HepG2 (cell line): Measurements from ENCODE around the gene AMDHD1. TPM values are rescaled to one million over a fixed set of nuclear protein-coding genes. Genes with fewer than 3 reads are reported as not detected.
A peak's percentile ranks its signal among the peaks of the same experiment; 100 is the strongest.

Source experiments
- AHDC1 ChIP-seq: sonication (generic); formaldehyde crosslinking; IDR thresholded peaks from 2 replicates; pipeline ENCODE4 v1.5.1; 2020; ENCODE audit warnings: mild to moderate bottlenecking, missing genetic modification reagents, borderline replicate concordance
- IKZF5 ChIP-seq: IDR thresholded peaks from 2 replicates; pipeline ENCODE4 v1.6.1; 2018; ENCODE audit warnings: missing genetic modification reagents, mild to moderate bottlenecking, missing compliant biosample characterization
- IRF2 ChIP-seq: IDR thresholded peaks from 2 replicates; pipeline ENCODE4 v1.6.1; 2018; ENCODE audit warnings: missing genetic modification reagents, missing compliant biosample characterization
- MBD4 ChIP-seq: IDR thresholded peaks from 2 replicates; pipeline ENCODE4 v1.6.1; 2012; ENCODE audit warnings: low read length, inconsistent platforms, borderline replicate concordance
- RARA ChIP-seq: IDR thresholded peaks from 2 replicates; pipeline ENCODE4 v1.6.1; 2016; ENCODE audit warnings: missing genetic modification reagents, missing compliant biosample characterization
- TAF1 ChIP-seq: sonication (generic); formaldehyde crosslinking; IDR thresholded peaks from 2 replicates; pipeline ENCODE4 v1.4.0; 2020; ENCODE audit warnings: missing genetic modification reagents
- ZBTB2 ChIP-seq: sonication (generic); formaldehyde crosslinking; IDR thresholded peaks from 2 replicates; pipeline ENCODE4 v1.8.0; 2022; ENCODE audit warnings: low read depth, missing genetic modification reagents
- ZBTB20 ChIP-seq: sonication (generic); formaldehyde crosslinking; IDR thresholded peaks from 2 replicates; pipeline ENCODE4 v1.8.1; 2023; ENCODE audit warnings: missing genetic modification reagents, low read depth, mild to moderate bottlenecking, borderline replicate concordance
- ZNF20 ChIP-seq: sonication (generic); formaldehyde crosslinking; IDR thresholded peaks from 2 replicates; pipeline ENCODE4 v1.4.0; 2020; ENCODE audit warnings: mild to moderate bottlenecking, moderate library complexity, missing genetic modification reagents
- ZNF232 ChIP-seq: sonication (generic); formaldehyde crosslinking; IDR thresholded peaks from 2 replicates; pipeline ENCODE4 v1.4.0; 2020; ENCODE audit warnings: missing genetic modification reagents, borderline replicate concordance
- ZNF503 ChIP-seq: sonication (generic); formaldehyde crosslinking; IDR thresholded peaks from 2 replicates; pipeline ENCODE4 v1.4.0; 2020; ENCODE audit warnings: missing genetic modification reagents
- ZNF562 ChIP-seq: sonication (generic); formaldehyde crosslinking; IDR thresholded peaks from 2 replicates; pipeline ENCODE4 v1.8.0; 2022; ENCODE audit warnings: missing genetic modification reagents, borderline replicate concordance
- ZNF572 ChIP-seq: sonication (generic); formaldehyde crosslinking; IDR thresholded peaks from 2 replicates; pipeline ENCODE4 v1.5.1; 2020; ENCODE audit warnings: mild to moderate bottlenecking, missing genetic modification reagents
- ZNF652 ChIP-seq: IDR thresholded peaks from 2 replicates; pipeline ENCODE4 v1.6.1; 2016; ENCODE audit warnings: low read depth, borderline replicate concordance
- ZNF772 ChIP-seq: sonication (generic); formaldehyde crosslinking; IDR thresholded peaks from 2 replicates; pipeline ENCODE4 v1.5.0; 2020; ENCODE audit warnings: mild to moderate bottlenecking, missing genetic modification reagents
- ZNF788 ChIP-seq: sonication (generic); formaldehyde crosslinking; IDR thresholded peaks from 2 replicates; pipeline ENCODE4 v1.5.0; 2020; ENCODE audit warnings: mild to moderate bottlenecking, missing genetic modification reagents, borderline replicate concordance
- polyA plus RNA-seq, 8 experiments: library from polyadenylated mRNA; depleted of rRNA in 3 of 8; stranded (reverse) in 7 of 8; unstranded in 1 of 8; fragments of >200 nt; fragmentation: Illumina TruSeq in 4 of 8; extraction: Trizol in 4 of 8; gene quantifications; 2 replicates each; pipeline versions ENCODE4 v1.2.1 to v1.2.3, GENCODE V29; 2011 to 2016; ENCODE audit warnings: low read depth in 4 of 8, missing spikeins in 1 of 8, mixed read lengths in 1 of 8; ENCODE audit not compliant: insufficient read depth in 1 of 8
- total RNA-seq, 5 experiments: library from RNA; depleted of rRNA; stranded (reverse); fragments of >200 nt; fragmentation: Illumina TruSeq; extraction: Trizol; gene quantifications; 2 replicates each; pipeline ENCODE4 v1.2.3, GENCODE V29; 2016; ENCODE audit warnings: low read depth in 1 of 5

Gene AMDHD1
- total and polyA plus RNA-seq, 2 of the 13 experiments (the other 11 are each of a cell fraction or from before 2014, with no cell fraction given) = 6.5 to 29.6 TPM

GRCh38 chr12:95966287-95966870 lies 23.2 kb downstream of the AMDHD1 start (continued):
- TF ChIP-seq IKZF5 (CRISPR knock-in tag) (peak; percentile 64), ZBTB20 (CRISPR knock-in tag) (peak; percentile 66; the same call in 1 of the 2 replicates), ZNF788 (CRISPR knock-in tag) (peak; percentile 62; the same call in 1 of the 2 replicates), ZNF652 (CRISPR knock-in tag) (peak; percentile 52; the same call in 1 of the 2 replicates), ZNF572 (no peak), MBD4 (0 out of 2 replicates have a peak, but pooled peaks have one; percentile 44), ZNF232 (CRISPR knock-in tag) (0 out of 2 replicates have a peak, but pooled peaks have one; percentile 9), IRF2 (CRISPR knock-in tag) (peak; percentile 80), ZNF562 (CRISPR knock-in tag) (no peak), TAF1 (peak; percentile 50; the same call in 1 of the 2 replicates), ZBTB2 (CRISPR knock-in tag) (no peak), RARA (peak; percentile 88), ZNF20 (CRISPR knock-in tag) (no peak), AHDC1 (CRISPR knock-in tag) (peak; percentile 58; the same call in 1 of the 2 replicates), ZNF503 (0 out of 2 replicates have a peak, but pooled peaks have one; percentile 24), ZNF772 (CRISPR knock-in tag) (peak; percentile 65; the same call in 1 of the 2 replicates)
